CD14-positive monocyte (primary cell): ENCODE results near the gene GALT. TPM values are rescaled to one million over a fixed set of nuclear protein-coding genes. Genes with fewer than 3 reads are reported as not detected.
A peak's percentile ranks its signal among the peaks of the same experiment; 100 is the strongest.

Source experiments
- DNase-seq, 3 donors: peaks; one replicate each; pipeline ENCODE4 v3.0.0-alpha.2; 2011 to 2022
- H2AFZ ChIP-seq: 2 replicates; pipeline ENCODE4 v1.6.0; 2012; ENCODE audit warnings: mild to moderate bottlenecking, low read depth, low read length, inconsistent platforms; ENCODE audit not compliant: insufficient read depth, poor library complexity, severe bottlenecking
- H3K27ac ChIP-seq, 2 donors: 1 replicate in 1 of 2; 2 replicates in 1 of 2; pipeline ENCODE4 v1.5.1; 2012 to 2013; ENCODE audit warnings: low read length in 2 of 2, control low read depth in 1 of 2, inconsistent platforms in 1 of 2, low read depth in 1 of 2, mild to moderate bottlenecking in 1 of 2
- H3K27me3 ChIP-seq, 2 donors: one replicate each; pipeline versions ENCODE4 v1.6.0 to v1.6.1; 2011 to 2013; ENCODE audit warnings: low read length in 2 of 2; ENCODE audit not compliant: control insufficient read depth in 2 of 2, insufficient read depth in 2 of 2
- H3K36me3 ChIP-seq, 2 donors: replicated peaks in 1 of 2; 1 replicate in 1 of 2; 2 replicates in 1 of 2; pipeline versions ENCODE4 v1.5.1 to v1.6.1; 2012 to 2013; ENCODE audit warnings: low read length in 2 of 2, control low read depth in 1 of 2, inconsistent platforms in 1 of 2, mild to moderate bottlenecking in 1 of 2; ENCODE audit not compliant: insufficient read depth in 2 of 2, control insufficient read depth in 1 of 2
- H3K4me1 ChIP-seq, 2 donors: 1 replicate in 1 of 2; 2 replicates in 1 of 2; pipeline versions ENCODE4 v1.5.1 to v1.6.1; 2012 to 2013; ENCODE audit warnings: low read length in 2 of 2, control low read depth in 1 of 2, inconsistent platforms in 1 of 2, mild to moderate bottlenecking in 1 of 2, moderate library complexity in 1 of 2; ENCODE audit not compliant: insufficient read depth in 2 of 2, control insufficient read depth in 1 of 2
- H3K4me2 ChIP-seq: replicated peaks from 2 replicates; pipeline ENCODE3; 2012; ENCODE audit warnings: low read length, moderate library complexity, mild to moderate bottlenecking; ENCODE audit not compliant: poor library complexity, severe bottlenecking; ENCODE audit errors: extremely low read depth
- H3K4me3 ChIP-seq, 3 experiments: fragments of 200-600 bp in 1 of 3; sonication (generic) in 1 of 3; replicated peaks in 1 of 3; 1 replicate in 2 of 3; 2 replicates in 1 of 3; pipeline ENCODE4 v1.5.1; 2011 to 2013; ENCODE audit warnings: low read length in 3 of 3, mild to moderate bottlenecking in 3 of 3, control low read depth in 2 of 3, low read depth in 2 of 3, inconsistent platforms in 1 of 3, moderate library complexity in 1 of 3
- H3K79me2 ChIP-seq: 2 replicates; pipeline ENCODE4 v1.6.0; 2012; ENCODE audit warnings: mild to moderate bottlenecking, control low read depth, inconsistent platforms, low read length, moderate library complexity; ENCODE audit not compliant: insufficient read depth
- H3K9ac ChIP-seq: 2 replicates; pipeline ENCODE4 v1.6.0; 2017; ENCODE audit warnings: low read length, mild to moderate bottlenecking; ENCODE audit not compliant: insufficient read depth, poor library complexity, severe bottlenecking
- H3K9me3 ChIP-seq, 2 donors: replicated peaks in 1 of 2; 1 replicate in 1 of 2; 2 replicates in 1 of 2; pipeline versions ENCODE4 v1.5.1 to v1.6.1; 2012 to 2013; ENCODE audit warnings: low read length in 2 of 2, control low read depth in 1 of 2; ENCODE audit not compliant: control insufficient read depth in 1 of 2, insufficient read depth in 1 of 2
- H4K20me1 ChIP-seq: 2 replicates; pipeline ENCODE4 v1.6.0; 2012; ENCODE audit warnings: mild to moderate bottlenecking, low read length, control low read depth, moderate library complexity; ENCODE audit not compliant: insufficient read depth
- H3K27ac Mint-ChIP-seq, 7 donors: one replicate each; pipeline ENCODE4 v1.8.0; 2020; ENCODE audit warnings: mild to moderate bottlenecking in 7 of 7, mixed read lengths in 7 of 7, moderate library complexity in 6 of 7, inconsistent platforms in 2 of 7
- H3K27me3 Mint-ChIP-seq, 3 donors: one replicate each; pipeline ENCODE4 v1.8.0; 2021 to 2022; ENCODE audit warnings: low read depth in 3 of 3, mild to moderate bottlenecking in 3 of 3, mixed read lengths in 3 of 3, moderate library complexity in 3 of 3, inconsistent platforms in 1 of 3
- H3K36me3 Mint-ChIP-seq, 2 donors: one replicate each; pipeline ENCODE4 v1.8.0; 2020; ENCODE audit warnings: mixed read lengths in 2 of 2, inconsistent platforms in 1 of 2, mild to moderate bottlenecking in 1 of 2
- H3K4me1 Mint-ChIP-seq: one replicate; pipeline ENCODE4 v1.8.0; 2020; ENCODE audit warnings: mild to moderate bottlenecking, mixed read lengths
- H3K4me3 Mint-ChIP-seq, 2 donors: one replicate each; pipeline ENCODE4 v1.8.0; 2020; ENCODE audit warnings: mild to moderate bottlenecking in 2 of 2, mixed read lengths in 2 of 2, moderate library complexity in 1 of 2
- H3K9me3 Mint-ChIP-seq, 7 donors: one replicate each; pipeline ENCODE4 v1.8.0; 2020 to 2022; ENCODE audit warnings: mixed read lengths in 7 of 7, mild to moderate bottlenecking in 6 of 7, moderate library complexity in 6 of 7, inconsistent platforms in 2 of 7
- CTCF ChIP-seq: fragments of 200-600 bp; IDR thresholded peaks from one replicate; pipeline ENCODE4 v1.8.0; 2022; ENCODE audit warnings: antibody characterized with exemption, mild to moderate bottlenecking
- WGBS: methylation state at CpG from one replicate; pipeline ENCODE4 v1.1.5; 2013; ENCODE audit warnings: missing lambda C conversion rate; ENCODE audit not compliant: insufficient coverage; 5-methylcytosine and 5-hydroxymethylcytosine counted together
- intact Hi-C, 2 donors: fragments of 100-400 bp; cut with micrococcal nuclease; formaldehyde crosslinking; loops; one replicate each; pipeline versions ENCODE4 v1.15.0 to v1.15.1; 2023
- polyA plus RNA-seq, 3 donors: library from polyadenylated mRNA; depleted of rRNA in 1 of 3; unstranded in 2 of 3; stranded (reverse) in 1 of 3; fragments of 300-500 nt in 2 of 3; fragments of >200 nt in 1 of 3; fragmentation: Illumina TruSeq in 2 of 3; gene quantifications; 1 replicate in 2 of 3; 2 replicates in 1 of 3; pipeline ENCODE4 v1.2.3, GENCODE V29; 2012 to 2021

Gene GALT
- polyA plus RNA-seq, 3 donors = 25.6 to 103 (median 26.9) TPM

GRCh38 chr9:34663303-34663605 lies 16.8 kb downstream of the GALT start:
- Mint-ChIP-seq H3K4me1 (peaks cover 26% of the 10 kb centered on the region), H3K9me3 (peaks cover 0 to 3% (median 2%) of the 10 kb centered on the region in 7 donors), H3K36me3 (peaks cover 7 to 10% of the 10 kb centered on the region in 2 donors), H3K27me3 (peaks cover 0 to 3% (median 3%) of the 10 kb centered on the region in 3 donors), H3K4me3 (no peak overlapping the region), H3K27ac (no peak overlapping the region)
- no peak overlapping the region for H3K4me3 ChIP-seq
- H2AFZ ChIP-seq = no peak overlapping the region
- no peak overlapping the region for H3K9ac ChIP-seq
- H3K4me1 ChIP-seq = peaks cover 16 to 19% of the 10 kb centered on the region in 2 donors
- no peak overlapping the region for H3K4me2 ChIP-seq
- no peak for DNase-seq
- H3K27ac ChIP-seq = no peak overlapping the region
- H3K9me3 ChIP-seq = no peaks in the 10 kb centered on the region
- no peaks in the 10 kb centered on the region for H3K27me3 ChIP-seq
- intact Hi-C loops = loop anchor here (10.0 kb wide), 2 partner anchors 322 to 452 kb away; partner anchors contain the start of genes ATOSB (in 1 of the 2) and DNAJB5 (in 1 of the 2)
- peaks cover 20% of the 10 kb centered on the region for H3K79me2 ChIP-seq
- no peak for TF ChIP-seq CTCF
- no peaks in the 10 kb centered on the region for H4K20me1 ChIP-seq
- no peaks in the 10 kb centered on the region for H3K36me3 ChIP-seq

GRCh38 chr9:34664281-34665066 lies 18.0 kb downstream of the GALT start:
- H3K27ac Mint-ChIP-seq = peak overlapping the region; percentile 74 to 99 (median 91)
- Histone ChIP-seq H3K27ac (peak overlapping the region; percentile 26 to 49), H3K4me2 (peak overlapping the region; percentile 94), H3K4me1 (peaks cover 16 to 19% of the 10 kb centered on the region in 2 donors), H3K79me2 (peaks cover 20% of the 10 kb centered on the region), H4K20me1 (no peaks in the 10 kb centered on the region), H3K4me3 (peak overlapping the region; percentile 64 to 87 (median 71)), H3K36me3 (peaks cover 0 to 8% of the 10 kb centered on the region in 2 donors), H2AFZ (peak overlapping the region; percentile 94), H3K9ac (peak overlapping the region; percentile 57), H3K9me3 (peaks cover 2 to 4% of the 10 kb centered on the region in 2 donors), H3K27me3 (no peaks in the 10 kb centered on the region)
- H3K4me1 Mint-ChIP-seq = peaks cover 26% of the 10 kb centered on the region
- H3K4me3 Mint-ChIP-seq = peak overlapping the region; percentile 82 to 91
- DNase-seq = peak; percentile 69 to 75 (median 74)
- intact Hi-C loops = loop anchor here (10.0 kb wide), 2 partner anchors 320 to 450 kb away; partner anchors contain the start of genes ATOSB (in 1 of the 2) and DNAJB5 (in 1 of the 2)
- peak; percentile 88 for TF ChIP-seq CTCF
- 7% methylated on average over 14 of the region's 18 CpGs for WGBS
- H3K9me3 Mint-ChIP-seq = peaks cover 4 to 11% (median 9%) of the 10 kb centered on the region in 7 donors
- peaks cover 0 to 3% (median 3%) of the 10 kb centered on the region in 3 donors for H3K27me3 Mint-ChIP-seq
- peaks cover 18 to 22% of the 10 kb centered on the region in 2 donors for H3K36me3 Mint-ChIP-seq
